Heart right ventricle (tissue), 16 donors: Measurements from ENCODE around the gene KDM2A. TPM values are rescaled to one million over a fixed set of nuclear protein-coding genes. Genes with fewer than 3 reads are reported as not detected.

Experiments
- ATAC-seq, 8 donors: fragments of 200-7000 bp; cut with Tn5 transposase; one replicate each; pipeline ENCODE4 v1.9.1; 2020; ENCODE audit warnings: mild to moderate bottlenecking in 8 of 8, moderate library complexity in 8 of 8, moderate number of reproducible peaks in 1 of 8
- DNase-seq, 2 donors: peaks; one replicate each; pipeline ENCODE4 v3.0.0-alpha.2; 2020
- H3K27ac ChIP-seq, 10 donors: fragments of 200-600 bp; sonication (generic) in 2 of 10; one replicate each; pipeline versions ENCODE4 v1.5.0 to v1.8.0; 2020 to 2022; ENCODE audit warnings: mild to moderate bottlenecking in 3 of 10
- H3K27me3 ChIP-seq, 7 donors: fragments of 200-600 bp; one replicate each; pipeline ENCODE4 v1.8.0; 2021 to 2022; ENCODE audit warnings: mild to moderate bottlenecking in 2 of 7
- H3K36me3 ChIP-seq, 9 donors: fragments of 200-600 bp; sonication (generic) in 1 of 9; one replicate each; pipeline versions ENCODE4 v1.5.0 to v1.8.0; 2020 to 2022; ENCODE audit warnings: mild to moderate bottlenecking in 2 of 9
- H3K4me1 ChIP-seq, 9 donors: fragments of 200-600 bp; sonication (generic) in 1 of 9; one replicate each; pipeline versions ENCODE4 v1.5.0 to v1.8.0; 2020 to 2022; ENCODE audit warnings: mild to moderate bottlenecking in 4 of 9
- H3K4me3 ChIP-seq, 10 donors: fragments of 200-600 bp; sonication (generic) in 2 of 10; one replicate each; pipeline versions ENCODE4 v1.5.0 to v1.8.0; 2020 to 2022; ENCODE audit warnings: mild to moderate bottlenecking in 7 of 10, moderate library complexity in 2 of 10
- H3K9me3 ChIP-seq, 11 donors: fragments of 200-600 bp in 10 of 11; sonication (generic) in 2 of 11; one replicate each; pipeline versions ENCODE4 v1.5.0 to v1.8.0; 2013 to 2022; ENCODE audit warnings: mild to moderate bottlenecking in 2 of 11, control low read depth in 1 of 11, moderate library complexity in 1 of 11
- WGBS, 2 donors: extraction: QIAGEN DNeasy Blood & Tissue Kit; methylation state at CpG; one replicate each; pipeline ENCODE4 v1.1.7; 2013; ENCODE audit warnings: inconsistent platforms in 1 of 2; 5-methylcytosine and 5-hydroxymethylcytosine counted together
- intact Hi-C, 10 donors: fragments of 100-400 bp; cut with DNase I; formaldehyde crosslinking; loops; one replicate each; pipeline versions ENCODE4 v1.11.1 to v1.14.2; 2022
- polyA plus RNA-seq, 2 donors: library from polyadenylated mRNA; stranded (reverse); fragments of 200-250 nt; gene quantifications; one replicate each; pipeline ENCODE4 v1.2.3, GENCODE V29; 2013
- total RNA-seq, 10 donors: library from RNA; stranded (reverse); fragmentation: NEBNext Ultra II Directional in 3 of 10; extraction: Animal tissue kit (Norgen Biotek cat#: 25700) in 3 of 10; gene quantifications; one replicate each; pipeline versions ENCODE4 v1.2.1 to v1.2.4, GENCODE V29; 2021 to 2023
- TF ChIP-seq, protein P1 (sequence below), 9 donors: fragments of 200-600 bp; sonication (generic) in 2 of 9; IDR thresholded peaks; one replicate each; pipeline versions ENCODE4 v1.5.0 to v1.8.0; 2021 to 2022; ENCODE audit warnings: antibody characterized with exemption in 9 of 9, mild to moderate bottlenecking in 5 of 9, moderate library complexity in 1 of 9
- donor health status: Arrhythmogenic right ventricular cardiomyopathy.
- donor health status: ischemic (EF 13 %, LVEDD 7.1; RV severe dilation, severe dysfunction).
- donor health status: healthy with polysubstance abuse.
- donor health status: DM: no; HTN: yes; CAD: no.
- donor health status: DM: no; HTN: no; CAD: no.
- donor health status: ischemic (EF 25% LVEDD 6.9; RV normal size, moderate dysfunction).
- donor health status: ischemic (EF 25% LVEDD 5.7; RV mildly dilated, moderate dysfunction).
- donor health status: healthy.
- donor health status: DM: yes; HTN: yes; CAD: no.
- donor health status: Ischemic cardiomyopathy.
- donor health status: ischemic (EF 35%, LVEDD 5.7; RV mildly dilated, moderate dysfunction).
- donor health status: nonischemic (EF 11% LVEDD 7.7; RV severe dilation, severe dysfunction).
- donor health status: DM: yes; HTN: yes; CAD: no.
- donor health status: PGD.
- donor health status: ischemic (EF 29% LVEDD 5.4; RV normal size, mild dysfunction).
- donor health status: nonischemic (EF 23%, LVEDD 6.1; RV moderate dilation, normal function).

The KDM2A gene
- total and polyA plus RNA-seq, 12 donors, result 16.5 to 45.7 (median 37.1) TPM

DNA sequence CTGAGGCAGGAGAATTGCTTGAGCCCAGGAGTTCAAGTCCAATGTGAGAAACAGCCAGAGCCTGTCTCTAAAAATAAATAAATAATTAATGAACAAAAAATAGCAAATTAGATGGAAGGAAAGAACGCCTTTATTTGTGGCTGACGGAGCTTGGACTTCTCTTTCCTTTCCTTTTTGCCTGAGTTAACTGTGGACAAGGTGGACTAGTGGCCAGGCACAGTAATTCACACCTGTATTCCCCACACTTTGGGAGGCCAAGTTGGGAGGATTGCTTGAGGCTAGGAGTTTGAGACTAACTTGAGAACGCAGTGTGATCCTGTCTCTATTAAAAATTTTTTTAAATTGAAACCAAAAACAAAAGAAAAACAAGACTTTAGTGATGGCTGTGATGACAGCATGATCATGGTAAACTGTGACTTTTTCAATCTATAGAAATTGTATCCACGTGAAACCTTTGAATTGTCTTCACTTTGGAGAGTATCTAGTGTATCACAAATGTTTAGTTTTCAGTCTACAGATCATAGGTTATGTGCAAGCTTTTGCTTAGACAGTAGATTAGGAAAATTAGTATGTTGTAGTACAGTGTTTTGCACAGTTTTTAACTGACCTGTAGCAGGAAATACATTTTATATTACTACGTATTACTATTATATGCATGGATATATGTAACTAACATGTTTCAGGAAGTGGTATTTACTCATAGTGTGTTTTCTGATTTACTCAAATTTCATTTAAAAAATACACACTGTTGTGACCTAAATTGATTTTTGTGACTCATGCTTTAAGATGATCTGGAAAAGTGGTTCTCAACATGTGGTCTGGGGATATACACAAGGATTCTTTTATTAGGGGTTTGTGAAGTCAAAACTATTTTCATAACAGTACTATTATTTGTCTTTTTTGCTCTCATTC is 42.1 kb downstream of the KDM2A start:
- Histone ChIP-seq H3K27ac (no peak overlapping the region), H3K4me3 (no peak overlapping the region), H3K9me3 (no peaks in the 10 kb centered on the region), H3K36me3 (peaks cover 0 to 14% (median 0%) of the 10 kb centered on the region in 9 donors), H3K4me1 (peaks cover 0 to 37% (median 12%) of the 10 kb centered on the region in 9 donors), H3K27me3 (no peaks in the 10 kb centered on the region)
- 88 to 90% methylated on average over 5 of the region's 5 CpGs for WGBS, 2 donors
- TF ChIP-seq, protein P1, sequence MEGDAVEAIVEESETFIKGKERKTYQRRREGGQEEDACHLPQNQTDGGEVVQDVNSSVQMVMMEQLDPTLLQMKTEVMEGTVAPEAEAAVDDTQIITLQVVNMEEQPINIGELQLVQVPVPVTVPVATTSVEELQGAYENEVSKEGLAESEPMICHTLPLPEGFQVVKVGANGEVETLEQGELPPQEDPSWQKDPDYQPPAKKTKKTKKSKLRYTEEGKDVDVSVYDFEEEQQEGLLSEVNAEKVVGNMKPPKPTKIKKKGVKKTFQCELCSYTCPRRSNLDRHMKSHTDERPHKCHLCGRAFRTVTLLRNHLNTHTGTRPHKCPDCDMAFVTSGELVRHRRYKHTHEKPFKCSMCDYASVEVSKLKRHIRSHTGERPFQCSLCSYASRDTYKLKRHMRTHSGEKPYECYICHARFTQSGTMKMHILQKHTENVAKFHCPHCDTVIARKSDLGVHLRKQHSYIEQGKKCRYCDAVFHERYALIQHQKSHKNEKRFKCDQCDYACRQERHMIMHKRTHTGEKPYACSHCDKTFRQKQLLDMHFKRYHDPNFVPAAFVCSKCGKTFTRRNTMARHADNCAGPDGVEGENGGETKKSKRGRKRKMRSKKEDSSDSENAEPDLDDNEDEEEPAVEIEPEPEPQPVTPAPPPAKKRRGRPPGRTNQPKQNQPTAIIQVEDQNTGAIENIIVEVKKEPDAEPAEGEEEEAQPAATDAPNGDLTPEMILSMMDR (IDR thresholded peaks at IDR 0.05), result no peak
- intact Hi-C loops, result loop anchor here in 2 of 10 donors (10.0 kb wide), 1 partner anchor 76 kb away; no protein-coding TSS in a partner anchor
- ATAC-seq (no peak), DNase-seq (no peak)

DNA sequence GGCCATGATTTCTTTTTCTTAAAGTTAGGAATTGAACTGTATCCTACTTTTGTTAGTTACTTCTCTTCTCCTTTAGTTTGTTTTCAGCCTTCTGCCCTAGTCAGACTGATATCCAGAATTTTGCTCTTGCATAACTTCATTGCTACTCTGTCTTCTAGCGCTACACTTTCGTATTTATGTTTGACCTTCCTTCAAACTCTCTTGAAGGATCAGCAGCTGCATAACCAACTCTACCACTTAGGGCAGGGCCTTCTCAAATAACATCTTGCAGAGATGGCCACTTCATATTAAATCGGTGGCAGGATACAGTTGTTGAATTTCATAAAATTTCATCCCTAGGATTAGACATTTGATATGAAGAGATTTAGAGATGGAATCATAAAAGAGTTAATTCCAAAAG is 43.9 kb downstream of the KDM2A start:
- no peak for DNase-seq

DNA sequence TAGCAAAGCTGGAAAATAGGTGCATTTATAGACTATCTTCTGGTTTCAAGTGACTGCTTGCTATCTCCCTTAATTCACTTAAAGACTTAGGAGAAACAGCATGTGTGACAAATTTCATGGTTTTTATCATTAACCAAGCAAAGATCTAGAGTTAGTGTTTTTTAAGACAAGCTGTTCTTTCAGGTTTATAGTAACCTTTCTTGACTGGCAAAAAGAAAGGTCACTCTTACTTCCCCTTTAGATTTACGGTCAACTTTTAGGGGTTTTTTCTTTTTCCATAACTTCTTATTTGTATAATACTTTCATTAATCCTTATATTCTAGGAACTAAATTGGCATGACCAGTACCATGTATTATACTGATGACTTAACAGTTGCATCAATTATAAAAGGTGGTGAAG is 46.6 kb downstream of the KDM2A start:
- WGBS, 2 donors, result 84 to 87% methylated on average over 1 of the region's 1 CpG
- Histone ChIP-seq H3K27me3 (no peaks in the 10 kb centered on the region), H3K4me3 (no peak overlapping the region), H3K4me1 (peaks cover 3 to 43% (median 26%) of the 10 kb centered on the region in 9 donors), H3K36me3 (peaks cover 0 to 14% (median 0%) of the 10 kb centered on the region in 9 donors), H3K9me3 (no peaks in the 10 kb centered on the region), H3K27ac (peak overlapping the region in 1 of 10 donors; percentile 12)
- TF ChIP-seq, protein P1 (IDR thresholded peaks at IDR 0.05), result no peak
- intact Hi-C loops, result loop anchor here in 8 of 10 donors (5.0 to 10.0 kb wide), 3 partner anchors 48 to 83 kb away; partner anchors contain the start of gene KDM2A (in 2 of the 8)
- no peak for DNase-seq
- no peak for ATAC-seq

More for the DNA sequence above, 43.9 kb downstream of the KDM2A start:
- no peak overlapping the region for H3K27ac ChIP-seq
- no peaks in the 10 kb centered on the region for H3K9me3 ChIP-seq
- H3K27me3 ChIP-seq, result no peaks in the 10 kb centered on the region
- H3K36me3 ChIP-seq, result peaks cover 0 to 14% (median 0%) of the 10 kb centered on the region in 9 donors
- ATAC-seq, result no peak
- H3K4me3 ChIP-seq, result no peak overlapping the region
- intact Hi-C loops, result loop anchor here in 2 of 10 donors (10.0 kb wide), 1 partner anchor 78 kb away; no protein-coding TSS in a partner anchor
- H3K4me1 ChIP-seq, result peaks cover under 1 to 45% (median 23%) of the 10 kb centered on the region in 9 donors
- 88 to 92% methylated on average over 3 of the region's 3 CpGs for WGBS, 2 donors
- TF ChIP-seq, protein P1 (IDR thresholded peaks at IDR 0.05), result no peak

DNA sequence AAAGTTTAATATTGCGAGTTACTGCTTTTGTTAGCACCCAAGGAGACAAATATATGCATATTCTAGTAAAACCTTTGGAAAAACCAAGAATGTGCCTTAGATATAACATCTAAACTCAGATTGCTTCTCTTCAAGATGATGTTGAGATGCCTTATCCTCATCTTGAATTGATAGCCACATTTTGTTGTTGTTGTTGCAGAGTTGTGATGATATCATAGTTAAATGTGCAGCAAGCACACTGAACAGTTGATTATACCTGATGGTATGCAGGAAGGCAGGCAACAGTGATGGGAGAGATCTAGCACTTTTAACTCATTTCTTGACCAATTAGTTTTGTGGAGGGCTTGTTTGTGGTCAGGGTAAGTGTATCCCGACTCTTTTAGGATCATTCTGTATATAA is 48.0 kb downstream of the KDM2A start:
- H3K27me3 ChIP-seq, result no peaks in the 10 kb centered on the region
- ATAC-seq, result no peak

More for the DNA sequence above, 48.0 kb downstream of the KDM2A start:
- peaks cover 3 to 35% (median 21%) of the 10 kb centered on the region in 9 donors for H3K4me1 ChIP-seq
- no peaks in the 10 kb centered on the region for H3K9me3 ChIP-seq
- peaks cover 0 to 14% (median 0%) of the 10 kb centered on the region in 9 donors for H3K36me3 ChIP-seq
- WGBS, 2 donors, result 88 to 93% methylated on average over 2 of the region's 2 CpGs
- TF ChIP-seq, protein P1 (IDR thresholded peaks at IDR 0.05), result no peak
- intact Hi-C loops, result loop anchor here in 8 of 10 donors (5.0 to 10.0 kb wide), 3 partner anchors 50 to 85 kb away; partner anchors contain the start of gene KDM2A (in 2 of the 8)
- no peak overlapping the region for H3K4me3 ChIP-seq
- peak overlapping the region in 1 of 10 donors; percentile 40 for H3K27ac ChIP-seq
- DNase-seq, result no peak
